T follicular helper cell (primary cell): ENCODE results near the gene CCDC187.

Source experiments
- DNase-seq: peaks from one replicate; pipeline ENCODE4 v3.0.0-alpha.2; 2020; ENCODE audit warnings: low read depth

CCDC187 gene

GRCh38 chr9:136206602-136207275, 97.2 kb downstream of the CCDC187 start:
- DNase-seq = no peak

GRCh38 chr9:136205707-136205992, 98.2 kb downstream of the CCDC187 start:
- no peak for DNase-seq

GRCh38 chr9:136204838-136205706, 98.8 kb downstream of the CCDC187 start, which contains the start of gene LHX3:
LHX3 (minus strand) TSS chr9:136205128; CDS start chr9:136205012, 116 bp downstream.
- DNase-seq = peak; percentile 12

- no peak for DNase-seq
These were observed 99.6 kb downstream of the CCDC187 start for GRCh38 chr9:136204145-136204805.

- DNase-seq = no peak
These were observed 100.3 kb downstream of the CCDC187 start for GRCh38 chr9:136203408-136204144.

GRCh38 chr9:136202454-136203407, 101.2 kb downstream of the CCDC187 start:
- no peak for DNase-seq

GRCh38 chr9:136201609-136202453, 102.1 kb downstream of the CCDC187 start:
- no peak for DNase-seq

GRCh38 chr9:136201174-136201573, 102.7 kb downstream of the CCDC187 start:
- no peak for DNase-seq

- no peak for DNase-seq
These were observed 103.5 kb downstream of the CCDC187 start for GRCh38 chr9:136200424-136200823.
